Stomach (tissue), 9 donors: Measurements from ENCODE around the gene RAB43. TPM values are rescaled to one million over a fixed set of nuclear protein-coding genes. Genes with fewer than 3 reads are reported as not detected.
A peak's percentile ranks its signal among the peaks of the same experiment; 100 is the strongest.
"Not testable (repeated sequence)": the region's sequence is repeated elsewhere in the genome, so short reads cannot be mapped to it uniquely, and the experiment has no call there.

Experiments used
- DNase-seq, 2 donors: peaks; one replicate each; pipeline versions ENCODE4 v3.0.0 to v3.0.0-alpha.2; 2013 to 2019
- H3K27ac ChIP-seq, 5 donors: fragments of 200-600 bp in 4 of 5; sonication (generic) in 4 of 5; one replicate each; pipeline ENCODE4 v1.5.1; 2013 to 2019; ENCODE audit warnings: mild to moderate bottlenecking in 1 of 5, moderate library complexity in 1 of 5
- H3K27me3 ChIP-seq, 3 donors: fragments of 200-600 bp; sonication (generic); one replicate each; pipeline ENCODE4 v1.5.1; 2017 to 2019; ENCODE audit warnings: mixed run types in 1 of 3
- H3K36me3 ChIP-seq, 4 donors: fragments of 200-600 bp; sonication (generic); 1 replicate in 3 of 4; 2 replicates in 1 of 4; pipeline ENCODE4 v1.5.1; 2016 to 2019
- H3K4me1 ChIP-seq, 4 donors: fragments of 200-600 bp; sonication (generic); one replicate each; pipeline ENCODE4 v1.5.1; 2016 to 2019
- H3K4me3 ChIP-seq, 4 donors: fragments of 200-600 bp; sonication (generic) in 3 of 4; one replicate each; pipeline ENCODE4 v1.5.1; 2016 to 2019; ENCODE audit warnings: mild to moderate bottlenecking in 1 of 4
- H3K9me3 ChIP-seq, 4 donors: fragments of 200-600 bp; sonication (generic); one replicate each; pipeline ENCODE4 v1.5.1; 2016 to 2019
- EP300 ChIP-seq: sonication (generic); formaldehyde crosslinking; IDR thresholded peaks from one replicate; pipeline ENCODE4 v1.6.1; 2017; ENCODE audit warnings: antibody characterized with exemption
- POLR2A ChIP-seq, 4 donors: fragments of 450-650 bp; IDR thresholded peaks; one replicate each; pipeline ENCODE4 v1.6.1; 2016; ENCODE audit warnings: antibody characterized with exemption in 4 of 4, control low read depth in 2 of 4, mild to moderate bottlenecking in 1 of 4, moderate library complexity in 1 of 4
- POLR2AphosphoS5 ChIP-seq, 3 donors: sonication (generic); formaldehyde crosslinking; IDR thresholded peaks; one replicate each; pipeline ENCODE4 v1.6.1; 2016; ENCODE audit warnings: antibody characterized with exemption in 3 of 3
- WGBS, 5 donors: extraction: QIAGEN DNeasy Blood & Tissue Kit in 3 of 5; methylation state at CpG; one replicate each; pipeline versions ENCODE4 v1.1.5 to v1.1.7; 2013 to 2018; 5-methylcytosine and 5-hydroxymethylcytosine counted together
- intact Hi-C: fragments of 100-400 bp; cut with DNase I; formaldehyde crosslinking; loops from one replicate; pipeline ENCODE4 v1.15.1; 2023; ENCODE audit warnings: low total_unique reads
- polyA plus RNA-seq, 3 donors: library from polyadenylated mRNA; stranded (reverse); fragments of 200-250 nt; gene quantifications; one replicate each; pipeline ENCODE4 v1.2.3, GENCODE V29; 2013
- total RNA-seq, 5 donors: library from RNA; depleted of rRNA; stranded (reverse); fragments of >200 nt; gene quantifications; one replicate each; pipeline versions ENCODE4 v1.1.0 to v1.2.3, GENCODE V29; 2014 to 2016
- TF ChIP-seq, protein P1 (sequence below), 7 experiments: fragments of 450-650 bp in 4 of 7; fragments of 200-600 bp in 3 of 7; sonication (generic) in 3 of 7; IDR thresholded peaks; one replicate each; pipeline ENCODE4 v1.5.1; 2016 to 2019; ENCODE audit warnings: antibody characterized with exemption in 7 of 7, control low read depth in 2 of 7, mild to moderate bottlenecking in 1 of 7
- donor health status: healthy with polysubstance abuse.
- donor health status: Bipolar disorder and iron deficiency.
- donor health status: healthy.

Gene RAB43
- total and polyA plus RNA-seq, 8 donors = 4.3 to 70.6 (median 17.4) TPM

DNA sequence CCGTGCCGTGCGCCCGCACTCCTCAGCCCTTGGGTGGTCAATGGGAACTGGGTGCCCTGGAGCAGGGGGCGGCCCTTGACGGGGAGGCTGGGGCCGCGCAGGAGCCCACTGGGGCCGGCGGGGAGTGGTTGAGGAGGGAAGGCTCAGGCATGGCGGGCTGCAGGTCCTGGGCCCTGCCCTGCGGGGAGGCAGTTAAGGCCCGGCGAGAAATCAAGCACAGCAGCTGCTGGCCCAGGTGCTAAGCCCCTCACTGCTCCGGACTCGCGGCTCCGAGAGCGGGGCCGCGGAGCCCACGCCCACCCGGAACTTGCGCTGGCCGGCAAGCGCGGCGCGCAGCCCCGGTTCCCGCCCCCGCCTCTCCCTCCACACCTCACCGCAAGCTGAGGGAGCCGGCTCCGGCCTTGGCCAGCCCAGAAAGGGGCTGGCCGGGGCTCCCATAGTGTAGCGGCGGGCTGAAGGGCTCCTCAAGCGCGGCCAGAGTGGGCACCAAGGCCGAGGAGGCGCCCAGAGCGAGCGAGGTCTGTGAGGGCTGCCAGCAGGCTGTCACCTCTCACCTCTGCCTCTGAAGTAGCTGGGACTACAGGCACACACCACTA is 53.2 kb downstream of the RAB43 start:
- peak in 1 of 2 donors; percentile 83 for DNase-seq
- no peak for TF ChIP-seq POLR2A (IDR thresholded peaks at IDR 0.05)
- TF ChIP-seq, protein P1, sequence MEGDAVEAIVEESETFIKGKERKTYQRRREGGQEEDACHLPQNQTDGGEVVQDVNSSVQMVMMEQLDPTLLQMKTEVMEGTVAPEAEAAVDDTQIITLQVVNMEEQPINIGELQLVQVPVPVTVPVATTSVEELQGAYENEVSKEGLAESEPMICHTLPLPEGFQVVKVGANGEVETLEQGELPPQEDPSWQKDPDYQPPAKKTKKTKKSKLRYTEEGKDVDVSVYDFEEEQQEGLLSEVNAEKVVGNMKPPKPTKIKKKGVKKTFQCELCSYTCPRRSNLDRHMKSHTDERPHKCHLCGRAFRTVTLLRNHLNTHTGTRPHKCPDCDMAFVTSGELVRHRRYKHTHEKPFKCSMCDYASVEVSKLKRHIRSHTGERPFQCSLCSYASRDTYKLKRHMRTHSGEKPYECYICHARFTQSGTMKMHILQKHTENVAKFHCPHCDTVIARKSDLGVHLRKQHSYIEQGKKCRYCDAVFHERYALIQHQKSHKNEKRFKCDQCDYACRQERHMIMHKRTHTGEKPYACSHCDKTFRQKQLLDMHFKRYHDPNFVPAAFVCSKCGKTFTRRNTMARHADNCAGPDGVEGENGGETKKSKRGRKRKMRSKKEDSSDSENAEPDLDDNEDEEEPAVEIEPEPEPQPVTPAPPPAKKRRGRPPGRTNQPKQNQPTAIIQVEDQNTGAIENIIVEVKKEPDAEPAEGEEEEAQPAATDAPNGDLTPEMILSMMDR (IDR thresholded peaks at IDR 0.05) = no peak
- TF ChIP-seq POLR2AphosphoS5 (IDR thresholded peaks at IDR 0.05) = no peak
- TF ChIP-seq EP300 = no peak
- Histone ChIP-seq H3K36me3 (no peaks in the 10 kb centered on the region), H3K27ac (peak overlapping the region; percentile 47 to 78 (median 71)), H3K4me3 (peak overlapping the region; percentile 30 to 45 (median 40)), H3K27me3 (no peaks in the 10 kb centered on the region), H3K4me1 (peaks cover 0 to 17% (median 11%) of the 10 kb centered on the region in 4 donors), H3K9me3 (no peaks in the 10 kb centered on the region)
- WGBS, 5 donors = 17 to 24% (median 19%) methylated on average over 19 to 44 of the region's 44 CpGs
- intact Hi-C loops = no loop called here

DNA sequence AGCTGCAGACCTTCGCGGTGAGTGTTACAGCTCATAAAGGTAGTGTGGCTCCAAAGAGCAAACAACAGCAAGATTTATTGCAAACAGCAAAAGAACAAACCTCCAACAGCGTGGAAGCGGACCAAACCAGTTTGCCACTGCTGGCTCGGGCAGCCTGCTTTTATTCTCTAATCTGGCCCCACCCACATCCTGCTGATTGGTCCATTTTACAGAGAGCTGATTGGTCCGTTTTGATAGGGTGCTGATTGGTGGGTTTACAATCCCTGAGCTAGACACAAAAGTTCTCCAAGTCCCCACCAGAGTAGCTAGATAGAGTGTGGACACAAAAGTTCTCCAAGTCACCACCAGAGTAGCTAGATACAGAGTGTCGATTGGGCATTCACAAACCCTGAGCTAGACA is 53.9 kb downstream of the RAB43 start:
- Histone ChIP-seq H3K27ac (peak overlapping the region in 2 of 5 donors; percentile 71 to 78), H3K4me1 (peaks cover 0 to 17% (median 11%) of the 10 kb centered on the region in 4 donors), H3K4me3 (peak overlapping the region in 1 of 4 donors; percentile 45)
- TF ChIP-seq POLR2AphosphoS5 (IDR thresholded peaks at IDR 0.05) = peak in 2 of 3 donors; percentile 37 to 44
- TF ChIP-seq, protein P1 (IDR thresholded peaks at IDR 0.05) = peak in 1 of 7 experiments; percentile 20
- 44 to 68% (median 61%) methylated on average over 7 of the region's 7 CpGs for WGBS, 5 donors
- H3K9me3 ChIP-seq, H3K36me3 ChIP-seq, H3K27me3 ChIP-seq, intact Hi-C loops: not testable (repeated sequence)
- peak; percentile 56 to 69 for DNase-seq

DNA sequence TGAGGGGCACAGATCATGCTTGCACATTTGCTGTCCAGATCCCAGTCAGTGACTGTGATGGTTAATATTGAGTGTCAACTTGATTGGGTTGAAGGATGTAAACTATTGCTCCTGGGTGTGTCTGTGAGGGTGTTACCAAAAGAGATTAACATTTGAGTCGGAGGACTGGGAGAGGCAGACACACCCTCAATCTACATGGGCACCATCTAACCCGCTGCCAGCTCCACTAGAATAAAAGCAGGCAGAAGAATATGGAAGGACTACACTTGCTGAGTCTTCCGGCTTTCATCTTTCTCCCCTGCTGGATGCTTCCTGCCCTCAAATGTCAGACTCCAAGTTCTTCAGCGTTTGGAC is 55.9 kb downstream of the RAB43 start:
- 65 to 72% (median 66%) methylated on average over 4 of the region's 4 CpGs for WGBS, 5 donors
- no peaks in the 10 kb centered on the region for H3K27me3 ChIP-seq
- H3K27ac ChIP-seq = no peak overlapping the region
- H3K36me3 ChIP-seq = no peaks in the 10 kb centered on the region
- no peaks in the 10 kb centered on the region for H3K9me3 ChIP-seq
- intact Hi-C loops = no loop called here
- peaks cover 0 to 17% (median 11%) of the 10 kb centered on the region in 4 donors for H3K4me1 ChIP-seq
- no peak for DNase-seq
- no peak overlapping the region for H3K4me3 ChIP-seq
- TF ChIP-seq EP300 = no peak

DNA sequence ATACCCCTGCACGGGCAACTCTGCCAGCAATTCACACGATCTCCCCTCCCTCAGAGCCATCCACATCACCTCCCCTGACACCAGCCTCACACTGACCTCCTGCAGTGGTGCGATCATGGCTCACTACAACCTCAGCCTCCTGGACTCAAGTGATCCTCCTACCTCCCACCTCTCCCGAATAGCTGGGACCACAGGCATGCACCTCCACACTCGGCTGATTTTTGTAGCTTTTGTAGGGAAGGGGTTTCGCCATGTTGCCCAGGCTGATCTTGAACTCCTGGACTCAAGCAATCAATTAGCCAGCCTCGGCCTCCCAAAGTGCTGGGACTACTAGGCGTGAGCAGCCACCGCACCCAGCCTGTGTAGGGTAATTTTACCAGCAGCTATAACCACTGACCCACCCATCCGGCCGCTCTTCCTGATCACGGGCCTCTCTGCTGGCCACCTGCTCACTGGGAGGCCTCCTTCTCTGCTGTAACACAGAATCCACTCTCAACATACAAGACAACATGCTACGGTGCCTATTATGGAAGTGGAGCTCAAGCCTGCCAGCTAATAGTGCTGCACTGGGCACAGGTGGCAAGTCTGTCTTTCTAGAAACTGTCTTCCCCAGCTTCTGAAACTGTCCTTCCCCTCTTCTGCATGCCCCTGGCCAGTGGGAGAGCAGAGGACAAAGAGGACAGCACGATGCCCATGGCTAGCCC is 56.4 kb downstream of the RAB43 start:
- no peak for DNase-seq
- no peaks in the 10 kb centered on the region for H3K36me3 ChIP-seq
- H3K27ac ChIP-seq = no peak overlapping the region
- TF ChIP-seq POLR2A (IDR thresholded peaks at IDR 0.05) = no peak
- TF ChIP-seq, protein P1 (IDR thresholded peaks at IDR 0.05) = no peak
- no peak for TF ChIP-seq EP300
- TF ChIP-seq POLR2AphosphoS5 (IDR thresholded peaks at IDR 0.05) = no peak
- no peaks in the 10 kb centered on the region for H3K9me3 ChIP-seq
- H3K4me3 ChIP-seq = no peak overlapping the region
- H3K4me1 ChIP-seq = peaks cover 0 to 17% (median 11%) of the 10 kb centered on the region in 4 donors
- intact Hi-C loops = no loop called here
- 84 to 93% (median 92%) methylated on average over 14 of the region's 14 CpGs for WGBS, 5 donors
- no peaks in the 10 kb centered on the region for H3K27me3 ChIP-seq
